Suprapubic skin (tissue), 4 donors: ENCODE data around the gene LRG1.

Experiments used
- POLR2A ChIP-seq, 2 donors: fragments of 450-650 bp; IDR thresholded peaks; one replicate each; pipeline ENCODE4 v1.6.1; 2017; ENCODE audit warnings: antibody characterized with exemption in 2 of 2, mild to moderate bottlenecking in 2 of 2, moderate library complexity in 2 of 2
- POLR2AphosphoS5 ChIP-seq, 3 donors: sonication (generic); formaldehyde crosslinking; IDR thresholded peaks; one replicate each; pipeline ENCODE4 v1.6.1; 2017; ENCODE audit warnings: antibody characterized with exemption in 3 of 3
- TF ChIP-seq, protein P1 (sequence below), 2 donors: fragments of 200-600 bp in 1 of 2; fragments of 450-650 bp in 1 of 2; sonication (generic) in 1 of 2; IDR thresholded peaks; one replicate each; pipeline ENCODE4 v1.5.1; 2016 to 2019; ENCODE audit warnings: antibody characterized with exemption in 2 of 2, mild to moderate bottlenecking in 1 of 2, moderate library complexity in 1 of 2

DNA sequence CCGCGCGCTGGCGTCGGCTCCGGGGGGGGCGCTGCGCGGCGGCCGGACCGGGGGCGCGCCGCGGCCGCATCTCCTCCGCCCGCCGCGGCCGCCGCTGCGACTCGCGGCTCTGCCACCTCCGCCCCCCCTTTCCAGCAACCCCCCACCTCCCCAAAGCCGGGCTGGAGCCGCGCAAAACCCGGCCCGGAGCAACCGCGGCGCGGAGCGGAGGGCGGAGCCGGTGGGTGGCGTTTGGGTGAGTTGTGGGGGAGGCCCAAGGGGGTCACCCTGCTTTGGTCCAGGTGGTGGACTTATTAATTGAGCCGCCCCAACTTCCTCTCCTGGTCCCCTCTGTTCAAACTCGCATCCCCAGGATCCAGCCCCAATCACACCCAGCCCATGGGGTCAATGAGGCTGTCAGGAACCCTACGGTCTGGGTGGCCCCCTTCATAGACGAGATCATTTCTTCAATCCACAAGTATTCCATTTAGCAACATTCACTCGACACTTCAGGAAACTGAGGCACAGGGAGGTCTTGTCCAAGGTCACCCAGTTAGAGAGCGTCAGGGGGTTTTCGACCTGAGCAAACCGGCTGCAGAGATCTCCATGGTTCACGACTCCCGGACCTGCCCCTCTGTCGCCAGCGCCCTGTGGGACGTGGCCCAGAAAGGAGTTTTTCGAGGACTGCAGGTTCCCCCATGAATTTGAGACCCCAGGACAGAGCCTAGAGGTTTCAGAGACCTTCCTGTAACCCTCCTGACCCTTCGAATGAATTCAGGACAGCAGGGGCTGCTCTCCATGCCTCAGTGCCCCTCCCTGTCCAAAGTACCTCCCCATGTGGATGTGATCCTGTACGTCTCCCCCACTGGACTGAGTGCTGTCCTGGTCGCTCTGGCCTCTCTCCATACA is 42.1 kb upstream of the LRG1 start:
- TF ChIP-seq, protein P1, sequence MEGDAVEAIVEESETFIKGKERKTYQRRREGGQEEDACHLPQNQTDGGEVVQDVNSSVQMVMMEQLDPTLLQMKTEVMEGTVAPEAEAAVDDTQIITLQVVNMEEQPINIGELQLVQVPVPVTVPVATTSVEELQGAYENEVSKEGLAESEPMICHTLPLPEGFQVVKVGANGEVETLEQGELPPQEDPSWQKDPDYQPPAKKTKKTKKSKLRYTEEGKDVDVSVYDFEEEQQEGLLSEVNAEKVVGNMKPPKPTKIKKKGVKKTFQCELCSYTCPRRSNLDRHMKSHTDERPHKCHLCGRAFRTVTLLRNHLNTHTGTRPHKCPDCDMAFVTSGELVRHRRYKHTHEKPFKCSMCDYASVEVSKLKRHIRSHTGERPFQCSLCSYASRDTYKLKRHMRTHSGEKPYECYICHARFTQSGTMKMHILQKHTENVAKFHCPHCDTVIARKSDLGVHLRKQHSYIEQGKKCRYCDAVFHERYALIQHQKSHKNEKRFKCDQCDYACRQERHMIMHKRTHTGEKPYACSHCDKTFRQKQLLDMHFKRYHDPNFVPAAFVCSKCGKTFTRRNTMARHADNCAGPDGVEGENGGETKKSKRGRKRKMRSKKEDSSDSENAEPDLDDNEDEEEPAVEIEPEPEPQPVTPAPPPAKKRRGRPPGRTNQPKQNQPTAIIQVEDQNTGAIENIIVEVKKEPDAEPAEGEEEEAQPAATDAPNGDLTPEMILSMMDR (IDR thresholded peaks at IDR 0.05): no peak
- TF ChIP-seq POLR2A (IDR thresholded peaks at IDR 0.05) (no peak), POLR2AphosphoS5 (IDR thresholded peaks at IDR 0.05) (no peak)
